Bronchial epithelial cell (primary cell): Measurements from ENCODE around the gene TP53I3. TPM values are rescaled to one million over a fixed set of nuclear protein-coding genes. Genes with fewer than 3 reads are reported as not detected.
"Not testable (repeated sequence)": the region's sequence is repeated elsewhere in the genome, so short reads cannot be mapped to it uniquely, and the experiment has no call there.

ENCODE experiments used
- DNase-seq: peaks from one replicate; pipeline ENCODE4 v3.0.0-alpha.2; 2010; ENCODE audit warnings: low read depth
- FAIRE-seq: peaks from 2 replicates; lab custom pipeline; 2011; peaks lifted over from hg19 to GRCh38; lab: Jason Lieb, UNC
- H3K27me3 ChIP-seq: 2 replicates; pipeline ENCODE4 v1.5.1; 2011; ENCODE audit warnings: low read length; ENCODE audit not compliant: control insufficient read depth, insufficient read depth
- H3K36me3 ChIP-seq: 2 replicates; pipeline ENCODE4 v1.5.1; 2011; ENCODE audit warnings: low read length; ENCODE audit not compliant: control insufficient read depth, insufficient read depth
- H3K4me3 ChIP-seq: 2 replicates; pipeline ENCODE4 v1.5.1; 2011; ENCODE audit warnings: mild to moderate bottlenecking, low read depth, low read length, control low read depth
- total RNA-seq: library from RNA; depleted of rRNA; stranded (reverse); fragments of >200 nt; gene quantifications from 2 replicates; pipeline ENCODE4 v1.2.1, GENCODE V29; 2014
- TF ChIP-seq, protein P1 (sequence below): IDR thresholded peaks from 2 replicates; pipeline ENCODE4 v1.5.1; 2011; ENCODE audit warnings: mild to moderate bottlenecking, moderate library complexity, low read length, control low read depth, inconsistent platforms; ENCODE audit not compliant: insufficient read depth, severe bottlenecking

TP53I3 gene
- total RNA-seq, 1 donor from 2014 or later, result 34.5 TPM

DNA sequence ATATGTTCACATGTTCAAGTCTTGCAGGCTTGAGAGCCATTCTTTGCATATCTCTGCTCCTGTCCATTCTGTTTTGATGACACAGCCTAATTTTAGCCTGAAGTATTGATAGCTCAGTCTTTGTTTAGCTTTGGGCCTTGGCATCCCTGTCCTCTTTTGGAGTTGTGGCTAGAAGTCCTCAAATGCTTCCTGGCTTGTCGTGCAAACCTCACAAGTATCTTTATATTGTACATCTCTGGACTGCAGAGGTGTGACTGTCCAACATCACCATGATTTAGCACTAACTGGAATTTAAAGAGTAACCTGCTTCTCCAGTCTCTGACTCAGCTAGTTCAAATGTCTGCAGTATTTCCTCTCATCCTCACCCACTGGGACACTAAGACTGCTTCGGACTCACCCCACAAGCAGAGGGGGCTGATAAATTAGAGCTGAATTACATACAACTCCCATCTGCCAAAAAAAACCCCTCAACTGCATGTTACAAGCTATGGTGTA lies 26.8 kb upstream of the TP53I3 start:
- DNase-seq (peak; percentile 86), FAIRE-seq (no peak)
- no peak overlapping the region for H3K4me3 ChIP-seq
- H3K27me3 ChIP-seq, result no peaks in the 10 kb centered on the region
- H3K36me3 ChIP-seq, result no peaks in the 10 kb centered on the region
- TF ChIP-seq, protein P1, sequence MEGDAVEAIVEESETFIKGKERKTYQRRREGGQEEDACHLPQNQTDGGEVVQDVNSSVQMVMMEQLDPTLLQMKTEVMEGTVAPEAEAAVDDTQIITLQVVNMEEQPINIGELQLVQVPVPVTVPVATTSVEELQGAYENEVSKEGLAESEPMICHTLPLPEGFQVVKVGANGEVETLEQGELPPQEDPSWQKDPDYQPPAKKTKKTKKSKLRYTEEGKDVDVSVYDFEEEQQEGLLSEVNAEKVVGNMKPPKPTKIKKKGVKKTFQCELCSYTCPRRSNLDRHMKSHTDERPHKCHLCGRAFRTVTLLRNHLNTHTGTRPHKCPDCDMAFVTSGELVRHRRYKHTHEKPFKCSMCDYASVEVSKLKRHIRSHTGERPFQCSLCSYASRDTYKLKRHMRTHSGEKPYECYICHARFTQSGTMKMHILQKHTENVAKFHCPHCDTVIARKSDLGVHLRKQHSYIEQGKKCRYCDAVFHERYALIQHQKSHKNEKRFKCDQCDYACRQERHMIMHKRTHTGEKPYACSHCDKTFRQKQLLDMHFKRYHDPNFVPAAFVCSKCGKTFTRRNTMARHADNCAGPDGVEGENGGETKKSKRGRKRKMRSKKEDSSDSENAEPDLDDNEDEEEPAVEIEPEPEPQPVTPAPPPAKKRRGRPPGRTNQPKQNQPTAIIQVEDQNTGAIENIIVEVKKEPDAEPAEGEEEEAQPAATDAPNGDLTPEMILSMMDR, result no peak

DNA sequence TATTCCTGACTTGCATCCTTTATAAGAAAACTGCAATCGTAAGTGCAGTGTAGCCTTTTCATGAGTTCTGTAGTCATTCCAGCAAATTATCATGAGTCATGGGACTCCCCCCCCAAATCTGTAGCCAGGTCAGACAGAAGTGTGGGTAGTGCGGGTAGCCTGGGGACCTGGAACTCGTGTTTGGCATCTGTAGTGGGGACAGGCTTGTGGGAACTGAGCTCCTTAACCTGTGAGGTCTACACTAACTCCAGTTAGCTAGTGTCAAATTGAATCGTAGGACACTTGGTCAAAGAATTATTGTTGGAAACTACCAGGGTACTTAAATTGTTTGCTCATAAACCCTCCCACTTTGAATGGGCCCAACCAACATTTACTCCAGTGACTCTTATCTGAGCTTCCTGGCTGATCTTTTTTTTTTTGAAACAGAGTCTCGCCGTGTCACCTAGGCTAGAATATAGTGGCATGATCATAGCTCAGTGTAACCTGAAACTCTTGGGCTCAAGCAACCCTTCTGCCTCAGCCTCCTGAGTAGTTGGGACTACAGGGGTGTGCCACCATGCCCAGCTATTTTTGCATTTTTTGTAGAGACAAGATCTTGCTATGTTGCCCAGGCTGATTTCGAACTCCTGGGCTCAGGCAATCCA lies 26.1 kb upstream of the TP53I3 start:
- TF ChIP-seq, protein P1, result no peak
- DNase-seq (no peak), FAIRE-seq (no peak)
- no peak overlapping the region for H3K4me3 ChIP-seq
- H3K27me3 ChIP-seq, result no peaks in the 10 kb centered on the region
- H3K36me3 ChIP-seq, result no peaks in the 10 kb centered on the region

DNA sequence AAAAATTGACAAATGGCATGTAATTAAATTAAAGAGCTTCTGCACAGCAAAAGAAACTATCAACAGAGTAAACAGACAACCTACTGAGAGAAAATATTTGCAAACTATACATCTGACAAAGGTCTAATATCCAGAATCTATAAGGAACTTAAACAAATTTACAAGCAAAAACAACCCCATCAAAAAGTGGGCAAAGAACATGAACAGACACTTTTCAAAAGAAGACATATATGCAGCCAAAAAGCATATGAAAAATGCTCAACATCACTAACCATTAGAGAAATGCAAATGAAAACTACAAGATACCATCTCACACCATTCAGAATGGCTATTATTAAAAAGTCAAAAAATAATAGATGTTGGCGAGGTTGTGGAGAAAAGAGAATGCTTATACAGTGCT lies 24.8 kb upstream of the TP53I3 start:
- not testable (repeated sequence) for FAIRE-seq, H3K36me3 ChIP-seq, H3K4me3 ChIP-seq, H3K27me3 ChIP-seq, DNase-seq

- DNase-seq (no peak), FAIRE-seq (no peak)
- H3K4me3 ChIP-seq, result no peak overlapping the region
- H3K27me3 ChIP-seq, result no peaks in the 10 kb centered on the region
- H3K36me3 ChIP-seq, result no peaks in the 10 kb centered on the region
- TF ChIP-seq, protein P1, result no peak
Observed at GRCh38 chr2:24107336-24107735, 22.7 kb upstream of the TP53I3 start.

GRCh38 chr2:24106786-24107185 lies 22.2 kb upstream of the TP53I3 start:
- Histone ChIP-seq H3K27me3 (no peaks in the 10 kb centered on the region), H3K36me3 (no peaks in the 10 kb centered on the region), H3K4me3 (no peak overlapping the region)
- DNase-seq (no peak), FAIRE-seq (no peak)
- TF ChIP-seq, protein P1, result no peak

DNA sequence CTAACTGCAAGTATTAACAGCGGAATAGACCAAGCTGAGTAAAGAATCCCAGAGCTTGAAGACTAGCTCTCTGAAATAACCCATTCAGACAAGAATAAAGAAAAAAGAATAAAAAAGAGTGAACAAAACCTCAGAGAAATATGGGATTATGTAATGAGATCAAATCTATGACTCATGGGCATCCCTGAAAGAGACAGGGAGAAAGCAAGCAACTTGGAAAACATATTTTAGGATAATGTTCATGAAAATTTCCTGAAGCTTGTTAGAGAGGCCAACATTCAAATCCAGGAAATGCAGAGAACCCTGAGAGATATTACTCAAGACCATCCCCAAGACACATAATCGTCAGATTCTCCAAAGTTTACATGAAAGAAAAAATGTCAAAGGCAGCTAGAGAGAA lies 21.2 kb upstream of the TP53I3 start:
- H3K27me3 ChIP-seq, result no peaks in the 10 kb centered on the region
- peak; percentile 50 for DNase-seq
- H3K4me3 ChIP-seq, result no peak overlapping the region
- no peak for FAIRE-seq
- TF ChIP-seq, protein P1, result no peak
- no peaks in the 10 kb centered on the region for H3K36me3 ChIP-seq
